ENCODE results near the gene NR2F2. TPM values are rescaled to one million over a fixed set of nuclear protein-coding genes. Genes with fewer than 3 reads are reported as not detected.

Gene NR2F2
- total RNA-seq, 4 donors from 2014 or later: 11.3 to 29.5 (median 18.4) TPM

GRCh38 chr15:96324940-96325540, 5.5 kb upstream of the NR2F2 start:
- peak overlapping the region in 3 of 4 donors; percentile 37 to 66 (median 41) for H3K4me3 ChIP-seq
- WGBS, 2 donors (ENCODE audit: low coverage in 1 of 2): 32% methylated on average over 5 to 6 of the region's 6 CpGs

GRCh38 chr15:96325541-96326327, 4.8 kb upstream of the NR2F2 start:
- Histone ChIP-seq H3K4me1 (peaks cover 0 to 55% (median 13%) of the 10 kb centered on the region in 4 donors), H3K36me3 (no peaks in the 10 kb centered on the region), H3K27ac (peak overlapping the region; percentile 81 to 91 (median 88)), H3K27me3 (peaks cover 66% of the 10 kb centered on the region), H3K4me3 (peak overlapping the region; percentile 34 to 66 (median 39)), H3K9me3 (no peaks in the 10 kb centered on the region)
- intact Hi-C loops (cut with DNase I; ENCODE audit: low total_unique reads): no loop called here
- 7 to 9% methylated on average over 17 of the region's 17 CpGs for WGBS, 2 donors (ENCODE audit: low coverage in 1 of 2)
- no peak for DNase-seq
- in situ Hi-C loops (cut with MboI; ENCODE audit: low pct_ligation_motif_present in 1 of 4, low pct_unique_long_range_greater_than_20kb in 1 of 4, low sequenced_read_pairs in 3 of 4): loop anchor here in 3 of 4 donors (10.0 to 25.0 kb wide), 2 partner anchors 1061 to 1063 kb away; no protein-coding TSS in a partner anchor
- TF ChIP-seq EP300 (IDR thresholded peaks at IDR 0.05; ENCODE audit: low read depth): no peak
- no peak for TF ChIP-seq POLR2AphosphoS5 (IDR thresholded peaks at IDR 0.05)
- TF ChIP-seq POLR2A (IDR thresholded peaks at IDR 0.05): no peak
- no peak for TF ChIP-seq CTCF (IDR thresholded peaks at IDR 0.05)

More at GRCh38 chr15:96324940-96325540, 5.5 kb upstream of the NR2F2 start:
- DNase-seq: no peak
- peaks cover 73% of the 10 kb centered on the region for H3K27me3 ChIP-seq
- H3K36me3 ChIP-seq: no peaks in the 10 kb centered on the region
- in situ Hi-C loops (cut with MboI; ENCODE audit: low pct_ligation_motif_present in 1 of 4, low pct_unique_long_range_greater_than_20kb in 1 of 4, low sequenced_read_pairs in 3 of 4): loop anchor here in 3 of 4 donors (10.0 to 25.0 kb wide), 3 partner anchors 912 to 1063 kb away; no protein-coding TSS in a partner anchor
- peak overlapping the region; percentile 81 to 91 (median 88) for H3K27ac ChIP-seq
- intact Hi-C loops (cut with DNase I; ENCODE audit: low total_unique reads): no loop called here
- no peak for TF ChIP-seq POLR2AphosphoS5 (IDR thresholded peaks at IDR 0.05)
- no peak for TF ChIP-seq CTCF (IDR thresholded peaks at IDR 0.05)
- no peak for TF ChIP-seq EP300 (IDR thresholded peaks at IDR 0.05; ENCODE audit: low read depth)
- no peak for TF ChIP-seq POLR2A (IDR thresholded peaks at IDR 0.05)
- no peaks in the 10 kb centered on the region for H3K9me3 ChIP-seq
- H3K4me1 ChIP-seq: peaks cover 0 to 55% (median 13%) of the 10 kb centered on the region in 4 donors

- Histone ChIP-seq H3K4me3 (peak overlapping the region; percentile 34 to 66 (median 39)), H3K9me3 (no peaks in the 10 kb centered on the region), H3K36me3 (no peaks in the 10 kb centered on the region), H3K27me3 (peaks cover 58% of the 10 kb centered on the region), H3K4me1 (peaks cover 0 to 54% (median 13%) of the 10 kb centered on the region in 4 donors), H3K27ac (peak overlapping the region; percentile 81 to 91 (median 88))
- intact Hi-C loops (cut with DNase I; ENCODE audit: low total_unique reads) (no loop called here), in situ Hi-C loops (cut with MboI; ENCODE audit: low pct_ligation_motif_present in 1 of 4, low pct_unique_long_range_greater_than_20kb in 1 of 4, low sequenced_read_pairs in 3 of 4) (loop anchor here in 3 of 4 donors (10.0 to 25.0 kb wide), 2 partner anchors 1062 to 1064 kb away; no protein-coding TSS in a partner anchor)
- peak; percentile 30 for DNase-seq
- 3 to 6% methylated on average over 7 to 36 of the region's 36 CpGs for WGBS, 2 donors (ENCODE audit: low coverage in 1 of 2)
- TF ChIP-seq EP300 (IDR thresholded peaks at IDR 0.05; ENCODE audit: low read depth) (no peak), POLR2AphosphoS5 (IDR thresholded peaks at IDR 0.05) (peak in 2 of 3 donors; percentile 7 to 39)
Observed at GRCh38 chr15:96326328-96327154, 4.0 kb upstream of the NR2F2 start.

DNA sequence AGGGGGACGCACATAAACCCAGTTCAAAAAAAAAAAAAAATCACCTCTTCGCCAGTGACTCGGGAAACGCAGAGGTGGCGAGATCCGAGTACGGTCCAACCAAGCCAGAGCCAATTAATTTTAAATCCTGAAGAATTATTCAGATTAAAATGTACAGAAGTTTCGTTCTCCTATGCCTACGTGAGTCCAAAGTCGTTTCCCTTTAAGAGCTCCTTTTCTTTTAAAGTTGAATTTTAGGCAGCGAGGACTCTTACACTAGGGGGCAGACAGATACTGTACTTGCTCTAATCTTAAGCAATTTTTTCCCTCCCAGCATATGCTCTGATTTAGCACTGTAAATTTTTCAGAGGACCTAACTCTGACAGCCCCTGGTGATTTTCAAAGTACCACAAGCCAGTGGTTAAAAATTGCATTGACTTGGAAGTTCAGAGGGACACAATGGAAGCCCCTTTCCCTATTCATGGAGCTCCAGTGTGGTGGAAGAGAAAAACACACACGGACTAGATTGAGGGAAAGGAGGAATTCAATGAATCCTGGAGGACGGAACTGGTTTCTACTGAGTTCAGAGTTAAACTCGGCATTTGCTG, 3.3 kb upstream of the NR2F2 start:
- TF ChIP-seq CTCF (IDR thresholded peaks at IDR 0.05) (peak; percentile 56 to 79 (median 66)), EP300 (IDR thresholded peaks at IDR 0.05; ENCODE audit: low read depth) (no peak), POLR2AphosphoS5 (IDR thresholded peaks at IDR 0.05) (peak in 1 of 3 donors; percentile 40), POLR2A (IDR thresholded peaks at IDR 0.05) (no peak)
- 1 to 9% methylated on average over 12 to 14 of the region's 14 CpGs for WGBS, 2 donors (ENCODE audit: low coverage in 1 of 2)
- peak overlapping the region; percentile 34 to 66 (median 39) for H3K4me3 ChIP-seq
- H3K9me3 ChIP-seq: no peaks in the 10 kb centered on the region
- H3K27me3 ChIP-seq: peaks cover 50% of the 10 kb centered on the region
- intact Hi-C loops (cut with DNase I; ENCODE audit: low total_unique reads): no loop called here
- peaks cover 0 to 46% (median 13%) of the 10 kb centered on the region in 4 donors for H3K4me1 ChIP-seq
- in situ Hi-C loops (cut with MboI; ENCODE audit: low pct_ligation_motif_present in 1 of 4, low pct_unique_long_range_greater_than_20kb in 1 of 4, low sequenced_read_pairs in 3 of 4): loop anchor here in 3 of 4 donors (10.0 to 25.0 kb wide), 2 partner anchors 1062 to 1065 kb away; no protein-coding TSS in a partner anchor
- no peaks in the 10 kb centered on the region for H3K36me3 ChIP-seq
- DNase-seq: no peak
- peak overlapping the region; percentile 81 to 91 (median 88) for H3K27ac ChIP-seq

Data from transverse colon (tissue), 4 donors.